Keratinocyte (primary cell): ENCODE data around the gene IRAK2. TPM values are rescaled to one million over a fixed set of nuclear protein-coding genes. Genes with fewer than 3 reads are reported as not detected.
"Not testable (repeated sequence)": the region's sequence is repeated elsewhere in the genome, so short reads cannot be mapped to it uniquely, and the experiment has no call there.

Experiments
- DNase-seq: peaks from one replicate; pipeline ENCODE4 v3.0.0-alpha.2; 2011; ENCODE audit warnings: low read depth, missing footprints, low spot score
- FAIRE-seq: peaks from 2 replicates; lab custom pipeline; 2011; peaks lifted over from hg19 to GRCh38; lab: Jason Lieb, UNC
- H2AFZ ChIP-seq: 2 replicates; pipeline ENCODE4 v1.6.0; 2012; ENCODE audit warnings: low read length, control low read depth, inconsistent platforms; ENCODE audit not compliant: control insufficient read depth
- H3K27ac ChIP-seq: 2 replicates; pipeline ENCODE4 v1.5.1; 2011; ENCODE audit warnings: low read length; ENCODE audit not compliant: control insufficient read depth, insufficient read depth
- H3K27me3 ChIP-seq: 3 replicates; pipeline ENCODE4 v1.6.0; 2011; ENCODE audit warnings: low read length; ENCODE audit not compliant: control insufficient read depth, insufficient read depth; ENCODE audit errors: extremely low read depth
- H3K36me3 ChIP-seq, 2 experiments: 2 replicates in 1 of 2; 3 replicates in 1 of 2; pipeline ENCODE4 v1.5.1; 2011; ENCODE audit warnings: low read length in 2 of 2, mild to moderate bottlenecking in 1 of 2; ENCODE audit not compliant: control insufficient read depth in 2 of 2, insufficient read depth in 2 of 2; ENCODE audit errors: extremely low read depth in 1 of 2
- H3K4me1 ChIP-seq: 3 replicates; pipeline ENCODE4 v1.5.1; 2011; ENCODE audit warnings: low read length; ENCODE audit not compliant: control insufficient read depth, insufficient read depth; ENCODE audit errors: extremely low read depth
- H3K4me2 ChIP-seq: 3 replicates; pipeline ENCODE4 v1.6.0; 2011; ENCODE audit warnings: low read depth, low read length; ENCODE audit not compliant: control insufficient read depth, insufficient read depth; ENCODE audit errors: extremely low read depth
- H3K4me3 ChIP-seq, 3 experiments: fragments of 200-600 bp in 1 of 3; sonication (generic) in 1 of 3; 2 replicates in 2 of 3; 3 replicates in 1 of 3; pipeline ENCODE4 v1.5.1; 2011 to 2016; ENCODE audit warnings: low read length in 3 of 3, mild to moderate bottlenecking in 3 of 3, control low read depth in 2 of 3, inconsistent platforms in 1 of 3, low read depth in 1 of 3, mixed read lengths in 1 of 3, mixed run types in 1 of 3, moderate library complexity in 1 of 3; ENCODE audit not compliant: control insufficient read depth in 2 of 3, insufficient read depth in 2 of 3; ENCODE audit errors: extremely low read depth in 1 of 3
- H3K79me2 ChIP-seq: 2 replicates; pipeline ENCODE4 v1.6.0; 2012; ENCODE audit warnings: low read length; ENCODE audit not compliant: control insufficient read depth, insufficient read depth
- H3K9ac ChIP-seq: 3 replicates; pipeline ENCODE4 v1.6.0; 2011; ENCODE audit warnings: low read length; ENCODE audit not compliant: control insufficient read depth, insufficient read depth; ENCODE audit errors: extremely low read depth
- H3K9me1 ChIP-seq: 3 replicates; pipeline ENCODE4 v1.6.0; 2011; ENCODE audit warnings: low read length; ENCODE audit not compliant: control insufficient read depth, insufficient read depth; ENCODE audit errors: extremely low read depth
- H3K9me3 ChIP-seq: 2 replicates; pipeline ENCODE4 v1.5.1; 2012; ENCODE audit warnings: low read depth, low read length; ENCODE audit not compliant: control insufficient read depth
- H4K20me1 ChIP-seq: 3 replicates; pipeline ENCODE4 v1.6.0; 2011; ENCODE audit warnings: low read length; ENCODE audit not compliant: control insufficient read depth, insufficient read depth; ENCODE audit errors: extremely low read depth
- CTCF ChIP-seq, 3 experiments: IDR thresholded peaks in 1 of 3; conservative IDR thresholded peaks in 1 of 3; optimal IDR thresholded peaks in 1 of 3; 2 replicates in 2 of 3; 3 replicates in 1 of 3; pipeline versions ENCODE3 to v1.5.1; 2011; ENCODE audit warnings: low read length in 3 of 3, mild to moderate bottlenecking in 3 of 3, moderate library complexity in 2 of 3, control low read depth in 1 of 3, inconsistent platforms in 1 of 3; ENCODE audit not compliant: insufficient read depth in 2 of 3; ENCODE audit errors: extremely low read depth in 1 of 3
- EZH2 ChIP-seq: IDR thresholded peaks from one replicate; pipeline ENCODE4 v1.6.1; 2012; ENCODE audit warnings: inconsistent platforms, mild to moderate bottlenecking, low read length, moderate library complexity
- dilution Hi-C: fragments of 300-500 bp; cut with MboI; formaldehyde crosslinking; loops from one replicate; pipeline ENCODE4 v1.7.0; 2020; ENCODE audit warnings: low sequenced_read_pairs; ENCODE audit not compliant: extremely low pct_ligation_motif_present
- polyA plus RNA-seq, 5 experiments: library from polyadenylated mRNA; depleted of rRNA in 3 of 5; stranded (reverse) in 3 of 5; stranded (forward) in 1 of 5; unstranded in 1 of 5; fragments of >200 nt; gene quantifications; 1 replicate in 1 of 5; 2 replicates in 3 of 5; 3 replicates in 1 of 5; pipeline versions ENCODE4 v1.2.1 to v1.2.3, GENCODE V29; 2011 to 2012; ENCODE audit warnings: missing spikeins in 2 of 5, low read depth in 1 of 5, low replicate concordance in 1 of 5

Gene IRAK2
- polyA plus RNA-seq, 1 donor (not counting 4 experiments of a cell fraction or from before 2014, with no cell fraction given) = 3.5 TPM

GRCh38 chr3:10173095-10173925, 8.6 kb downstream of the IRAK2 start:
- Histone ChIP-seq H3K9me3 (peaks cover 7% of the 10 kb centered on the region), H3K79me2 (no peaks in the 10 kb centered on the region), H4K20me1 (no peaks in the 10 kb centered on the region), H3K4me3 (no peak overlapping the region), H3K4me1 (peaks cover 8% of the 10 kb centered on the region), H3K27me3 (no peaks in the 10 kb centered on the region), H2AFZ (no peak overlapping the region), H3K27ac (no peak overlapping the region), H3K9me1 (no peaks in the 10 kb centered on the region), H3K9ac (no peak overlapping the region), H3K4me2 (no peak overlapping the region), H3K36me3 (peaks cover 0 to 3% of the 10 kb centered on the region in 2 experiments)
- TF ChIP-seq EZH2 = no peak
- TF ChIP-seq CTCF (optimal IDR thresholded peaks at IDR 0.05 in 1 of 3, IDR thresholded peaks at IDR 0.05 in 1 of 3, conservative IDR thresholded peaks at IDR 0.05 in 1 of 3; ENCODE audit: extremely low read depth in 1 of 3, insufficient read depth in 2 of 3, low read length in 3 of 3) = no peak
- DNase-seq = no peak
- dilution Hi-C loops = no loop called here
- FAIRE-seq = no peak

GRCh38 chr3:10173926-10174435, 9.3 kb downstream of the IRAK2 start:
- no peak overlapping the region for H3K4me2 ChIP-seq
- H3K27me3 ChIP-seq = no peaks in the 10 kb centered on the region
- dilution Hi-C loops = no loop called here
- TF ChIP-seq EZH2 (no peak), CTCF (optimal IDR thresholded peaks at IDR 0.05 in 1 of 3, IDR thresholded peaks at IDR 0.05 in 1 of 3, conservative IDR thresholded peaks at IDR 0.05 in 1 of 3; ENCODE audit: extremely low read depth in 1 of 3, insufficient read depth in 2 of 3, low read length in 3 of 3) (no peak)
- H3K4me3 ChIP-seq = no peak overlapping the region
- H3K9me3 ChIP-seq = peaks cover 3% of the 10 kb centered on the region
- no peak for DNase-seq
- H3K4me1 ChIP-seq = peaks cover 8% of the 10 kb centered on the region
- H2AFZ ChIP-seq = no peak overlapping the region
- no peak overlapping the region for H3K27ac ChIP-seq
- H3K36me3 ChIP-seq = peaks cover 0 to 3% of the 10 kb centered on the region in 2 experiments
- H4K20me1 ChIP-seq = no peaks in the 10 kb centered on the region
- H3K9ac ChIP-seq = no peak overlapping the region
- H3K9me1 ChIP-seq = no peaks in the 10 kb centered on the region
- FAIRE-seq = no peak
- no peaks in the 10 kb centered on the region for H3K79me2 ChIP-seq

GRCh38 chr3:10175334-10175733, 10.6 kb downstream of the IRAK2 start:
- H3K4me3 ChIP-seq, DNase-seq, dilution Hi-C loops, FAIRE-seq, H3K9me1 ChIP-seq, H3K36me3 ChIP-seq, H3K9ac ChIP-seq, H3K4me1 ChIP-seq, H4K20me1 ChIP-seq, H3K79me2 ChIP-seq, H2AFZ ChIP-seq, H3K4me2 ChIP-seq, H3K27ac ChIP-seq, H3K9me3 ChIP-seq, H3K27me3 ChIP-seq: not testable (repeated sequence)
